Measurements from ENCODE around the gene DUSP22. TPM values are rescaled to one million over a fixed set of nuclear protein-coding genes. Genes with fewer than 3 reads are reported as not detected.

Gene DUSP22
- total RNA-seq, 3 donors from 2014 or later: 27.5 to 80.6 (median 29.1) TPM

GRCh38 chr6:391559-392440 lies 99.5 kb downstream of the DUSP22 start, which contains the start of gene IRF4:
IRF4 (plus strand) TSS chr6:391752; CDS start chr6:393153, 1,401 bp downstream.
- intact Hi-C loops (cut with DNase I, micrococcal nuclease): no loop called here
- ATAC-seq (peak; percentile 73), DNase-seq (peak in 2 of 3 donors; percentile 53 to 59)
- H3K4me1 ChIP-seq (ENCODE audit: low read depth): peaks cover 12% of the 10 kb centered on the region
- no peaks in the 10 kb centered on the region for H3K36me3 ChIP-seq (ENCODE audit: low read depth)
- no peaks in the 10 kb centered on the region for H3K9me3 ChIP-seq
- H3K4me3 ChIP-seq: peak within 1 kb of the TSS; percentile 12
- TF ChIP-seq, protein P1, sequence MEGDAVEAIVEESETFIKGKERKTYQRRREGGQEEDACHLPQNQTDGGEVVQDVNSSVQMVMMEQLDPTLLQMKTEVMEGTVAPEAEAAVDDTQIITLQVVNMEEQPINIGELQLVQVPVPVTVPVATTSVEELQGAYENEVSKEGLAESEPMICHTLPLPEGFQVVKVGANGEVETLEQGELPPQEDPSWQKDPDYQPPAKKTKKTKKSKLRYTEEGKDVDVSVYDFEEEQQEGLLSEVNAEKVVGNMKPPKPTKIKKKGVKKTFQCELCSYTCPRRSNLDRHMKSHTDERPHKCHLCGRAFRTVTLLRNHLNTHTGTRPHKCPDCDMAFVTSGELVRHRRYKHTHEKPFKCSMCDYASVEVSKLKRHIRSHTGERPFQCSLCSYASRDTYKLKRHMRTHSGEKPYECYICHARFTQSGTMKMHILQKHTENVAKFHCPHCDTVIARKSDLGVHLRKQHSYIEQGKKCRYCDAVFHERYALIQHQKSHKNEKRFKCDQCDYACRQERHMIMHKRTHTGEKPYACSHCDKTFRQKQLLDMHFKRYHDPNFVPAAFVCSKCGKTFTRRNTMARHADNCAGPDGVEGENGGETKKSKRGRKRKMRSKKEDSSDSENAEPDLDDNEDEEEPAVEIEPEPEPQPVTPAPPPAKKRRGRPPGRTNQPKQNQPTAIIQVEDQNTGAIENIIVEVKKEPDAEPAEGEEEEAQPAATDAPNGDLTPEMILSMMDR (IDR thresholded peaks at IDR 0.05): no peak

DNA sequence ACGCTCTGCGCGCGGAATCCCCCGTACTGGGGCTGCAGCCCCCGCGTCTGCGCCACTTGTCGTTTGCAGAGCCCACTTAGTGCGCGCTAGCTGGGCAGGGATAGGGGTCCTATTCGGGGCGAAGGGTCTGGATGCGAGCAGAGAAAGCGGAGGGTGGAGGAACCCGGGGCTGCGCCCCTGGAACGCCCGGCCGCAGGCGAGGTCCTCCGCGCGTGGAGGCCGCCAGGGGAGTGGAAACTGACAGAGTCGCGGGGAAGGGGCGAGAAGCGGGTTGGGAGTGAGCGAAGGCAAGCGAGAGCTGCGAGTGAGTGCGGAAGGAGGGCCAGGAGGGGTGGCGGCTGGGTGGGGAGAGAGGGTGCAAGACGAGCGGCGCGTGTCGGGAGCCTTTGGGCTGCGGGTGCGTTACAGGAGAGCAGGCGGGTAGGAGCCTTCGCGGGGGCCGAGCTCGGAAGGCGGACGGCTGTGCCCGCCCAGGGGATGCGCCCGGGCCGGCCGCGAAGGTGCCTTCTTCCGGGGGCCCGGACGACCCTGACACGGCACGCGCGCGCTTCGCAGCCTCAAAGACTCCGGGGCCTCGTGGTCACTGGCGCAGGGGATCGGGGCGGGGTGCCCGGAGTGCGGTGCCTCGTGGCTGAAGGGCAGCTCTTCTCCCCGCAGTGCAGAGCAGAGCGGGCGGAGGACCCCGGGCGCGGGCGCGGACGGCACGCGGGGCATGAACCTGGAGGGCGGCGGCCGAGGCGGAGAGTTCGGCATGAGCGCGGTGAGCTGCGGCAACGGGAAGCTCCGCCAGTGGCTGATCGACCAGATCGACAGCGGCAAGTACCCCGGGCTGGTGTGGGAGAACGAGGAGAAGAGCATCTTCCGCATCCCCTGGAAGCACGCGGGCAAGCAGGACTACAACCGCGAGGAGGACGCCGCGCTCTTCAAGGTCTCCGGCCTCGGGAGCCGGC lies 100.4 kb downstream of the DUSP22 start:
- ATAC-seq (peak; percentile 18), DNase-seq (no peak)
- peak overlapping the region; percentile 12 for H3K4me3 ChIP-seq
- intact Hi-C loops (cut with DNase I, micrococcal nuclease): no loop called here
- peaks cover 12% of the 10 kb centered on the region for H3K4me1 ChIP-seq (ENCODE audit: low read depth)
- no peaks in the 10 kb centered on the region for H3K9me3 ChIP-seq
- TF ChIP-seq, protein P1 (IDR thresholded peaks at IDR 0.05): no peak
- no peaks in the 10 kb centered on the region for H3K36me3 ChIP-seq (ENCODE audit: low read depth)

GRCh38 chr6:393391-394221 lies 101.3 kb downstream of the DUSP22 start:
- ATAC-seq (peak; percentile 16), DNase-seq (no peak)
- no peaks in the 10 kb centered on the region for H3K36me3 ChIP-seq (ENCODE audit: low read depth)
- peaks cover 12% of the 10 kb centered on the region for H3K4me1 ChIP-seq (ENCODE audit: low read depth)
- no peaks in the 10 kb centered on the region for H3K9me3 ChIP-seq
- intact Hi-C loops (cut with DNase I, micrococcal nuclease): no loop called here
- H3K4me3 ChIP-seq: no peak overlapping the region
- TF ChIP-seq, protein P1 (IDR thresholded peaks at IDR 0.05): no peak

- Histone ChIP-seq H3K36me3 (ENCODE audit: low read depth) (no peaks in the 10 kb centered on the region), H3K4me3 (no peak overlapping the region), H3K9me3 (no peaks in the 10 kb centered on the region), H3K4me1 (ENCODE audit: low read depth) (peaks cover 12% of the 10 kb centered on the region)
- ATAC-seq: no peak
- intact Hi-C loops (cut with DNase I, micrococcal nuclease): no loop called here
- DNase-seq: no peak
- TF ChIP-seq, protein P1 (IDR thresholded peaks at IDR 0.05): no peak
These were observed 102.5 kb downstream of the DUSP22 start for GRCh38 chr6:394641-395289.

Measured in mucosa of descending colon (tissue), 3 donors.